Left hindlimb (tissue), 1 donor: ENCODE data around the gene ELFN2.
"Not testable (repeated sequence)": the region's sequence is repeated elsewhere in the genome, so short reads cannot be mapped to it uniquely, and the experiment has no call there.

Experiments
- DNase-seq: peaks from one replicate; pipeline ENCODE4 v3.0.0-alpha.2; 2018

Gene ELFN2

DNA sequence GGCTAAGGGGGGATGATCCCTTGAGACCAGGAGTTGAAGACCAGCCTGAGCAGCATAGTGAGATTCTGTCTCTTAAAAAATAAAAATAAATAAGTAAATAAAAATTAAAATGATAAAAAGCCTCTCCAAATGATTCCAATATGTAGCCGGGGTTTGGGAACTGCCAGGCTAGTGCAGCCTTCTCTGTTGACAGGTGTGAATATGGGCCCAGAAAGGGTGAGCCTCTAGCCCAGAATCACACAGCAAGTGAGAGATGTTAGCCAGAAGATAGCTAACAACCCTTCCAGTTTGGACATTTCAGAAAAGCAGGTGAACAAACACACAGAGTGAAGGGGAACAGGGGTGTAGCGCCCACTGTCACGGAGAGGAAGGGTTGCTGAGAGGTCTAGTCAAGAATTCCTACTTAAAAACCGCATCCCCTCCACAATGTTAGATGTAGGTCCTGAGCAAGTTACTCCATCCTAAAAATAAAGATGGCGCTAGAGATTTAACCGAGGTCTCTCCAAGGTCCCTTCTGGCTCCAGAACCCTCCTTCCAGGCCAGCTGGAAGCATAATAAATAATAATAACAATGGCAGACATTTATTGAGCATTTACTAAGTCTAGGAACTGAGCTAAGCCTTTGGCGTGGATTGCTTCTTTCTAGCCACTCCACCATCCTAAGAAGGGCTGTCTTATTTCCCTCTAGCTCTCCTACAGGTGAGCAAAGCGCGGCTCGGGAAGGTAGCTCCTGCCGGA is 93.4 kb downstream of the ELFN2 start:
- DNase-seq: no peak

DNA sequence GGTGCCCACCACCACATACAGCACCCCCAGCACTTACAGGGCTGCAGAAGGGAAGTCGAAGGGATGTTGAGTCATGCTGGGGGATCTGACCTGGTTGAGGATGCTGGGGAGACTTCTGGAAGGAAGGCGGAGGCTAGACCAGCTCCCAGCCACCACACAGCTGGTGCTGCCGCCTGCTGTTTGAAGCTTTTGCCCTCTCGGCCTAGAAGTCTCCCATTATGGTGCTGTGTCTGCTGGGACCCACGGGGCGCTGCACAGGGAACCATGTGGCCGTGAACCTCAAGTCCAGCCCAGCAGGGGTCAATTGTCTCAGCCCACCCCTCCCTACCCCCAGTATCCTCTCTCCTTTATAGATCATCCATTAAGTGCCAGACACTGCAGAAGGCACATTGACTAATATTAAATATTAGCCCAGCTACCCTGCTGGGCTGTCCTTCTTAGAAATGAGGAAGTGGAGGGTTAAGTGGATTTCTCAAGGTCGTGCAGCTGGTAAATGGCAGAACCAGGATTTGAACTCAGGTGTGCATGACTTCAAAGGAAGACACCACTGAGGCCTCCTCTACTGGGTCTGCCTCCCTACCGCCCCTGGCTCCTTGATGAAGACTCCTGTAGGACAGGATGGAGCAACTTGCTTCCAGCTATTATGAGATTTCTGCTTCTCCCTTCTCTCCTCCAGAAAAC is 95.3 kb downstream of the ELFN2 start:
- DNase-seq: no peak

DNA sequence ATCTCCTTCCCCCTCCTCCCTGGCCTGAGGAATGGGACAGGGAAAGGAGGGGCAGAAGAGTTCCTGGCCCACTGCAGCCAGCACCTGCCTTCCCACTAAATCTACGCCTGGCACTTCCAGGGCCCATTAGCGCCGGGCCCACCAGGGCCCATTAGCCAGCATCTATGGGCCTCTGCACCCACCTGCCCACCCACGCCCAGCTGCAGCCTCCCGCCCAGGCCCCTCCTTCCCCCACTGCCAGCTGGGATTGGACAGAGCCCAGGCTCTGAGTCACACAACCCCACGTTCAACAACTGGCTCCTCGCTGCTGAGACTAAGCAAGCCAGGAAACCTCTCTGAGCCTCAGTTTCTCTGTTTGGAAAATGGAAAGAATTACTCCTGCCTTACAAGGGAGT is 96.2 kb downstream of the ELFN2 start:
- DNase-seq: no peak

DNA sequence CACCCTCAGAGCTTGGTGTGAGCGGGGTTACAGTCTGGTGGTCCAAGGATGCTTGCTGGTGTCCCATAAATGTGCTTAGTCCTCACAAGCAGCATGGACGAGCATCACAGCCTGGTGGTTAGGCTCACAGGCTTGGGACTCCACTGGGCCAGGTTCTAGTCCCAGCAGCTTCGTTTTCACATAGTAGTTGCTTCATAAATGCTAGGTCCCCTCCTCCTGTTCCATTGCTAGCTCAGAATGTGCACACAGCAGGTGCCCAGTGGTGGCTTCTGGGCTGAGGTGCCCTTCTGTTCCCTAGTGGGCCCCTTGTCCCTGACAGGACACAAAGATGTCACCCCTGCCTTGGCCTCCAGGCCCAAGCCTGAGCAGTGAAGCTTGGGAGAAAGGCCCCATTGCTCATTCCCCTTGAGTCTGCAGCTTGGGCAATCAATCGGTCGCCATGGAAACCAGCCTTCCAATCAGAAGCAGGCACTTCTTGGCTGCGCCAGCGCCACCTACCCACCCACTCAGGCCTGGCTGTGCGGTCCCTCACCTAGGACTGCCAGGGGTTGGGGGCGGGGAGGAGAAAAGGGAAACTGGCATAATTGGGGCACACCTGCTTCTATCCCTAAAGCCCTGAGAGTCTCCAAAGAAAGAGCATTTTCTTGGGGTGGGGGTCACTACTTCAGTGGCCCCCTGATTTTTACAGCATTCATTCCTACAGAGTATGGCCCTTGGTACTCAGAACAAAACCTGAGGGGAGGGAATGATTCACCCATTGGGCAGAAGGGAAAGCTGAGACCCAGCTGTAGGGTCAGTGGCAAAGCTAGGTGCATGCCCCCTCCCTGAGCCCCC is 96.9 kb downstream of the ELFN2 start:
- DNase-seq: no peak

DNA sequence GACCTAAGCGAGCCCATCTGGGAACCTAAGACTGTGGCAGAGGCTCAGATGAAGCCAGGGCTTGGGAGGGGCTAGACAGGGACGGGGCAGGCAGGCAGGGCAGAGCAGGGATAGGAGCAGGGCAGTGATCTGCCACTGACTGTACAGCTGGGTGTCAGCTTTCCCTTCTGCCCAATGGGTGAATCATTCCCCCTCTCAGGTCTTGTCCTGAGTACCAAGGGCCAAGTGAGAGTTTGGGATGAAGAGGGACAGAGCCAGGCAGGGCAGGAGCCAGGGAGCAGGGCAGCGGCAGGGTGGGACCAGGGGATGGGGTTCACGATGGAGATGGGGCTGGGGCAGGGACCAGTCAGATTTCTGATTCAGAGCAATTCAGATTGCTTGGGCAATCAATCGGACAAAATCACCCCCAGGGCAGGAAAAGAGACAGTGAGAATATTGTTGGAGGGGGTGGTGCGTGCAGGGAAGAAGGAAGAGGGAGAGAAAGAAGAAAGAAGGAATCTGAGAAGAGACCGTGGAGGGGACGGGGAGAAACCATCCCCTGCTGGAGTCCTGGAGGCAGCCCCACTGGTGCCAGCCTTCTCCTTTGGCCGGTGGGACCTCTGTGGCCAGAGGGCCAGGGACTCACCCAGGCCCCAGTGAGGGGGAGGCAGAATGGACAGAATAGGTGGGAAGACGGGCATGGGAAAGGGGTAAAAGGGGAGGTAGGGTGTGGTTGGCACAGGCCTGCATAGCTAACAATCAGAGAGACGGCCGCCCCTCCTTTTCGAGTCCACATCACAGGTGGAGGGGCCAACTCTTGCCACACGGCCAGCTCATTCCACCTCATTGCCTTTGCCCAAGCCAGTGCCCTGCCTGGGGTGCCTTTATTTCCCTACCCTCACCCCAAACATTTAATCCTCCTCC is 97.8 kb downstream of the ELFN2 start:
- DNase-seq: no peak

DNA sequence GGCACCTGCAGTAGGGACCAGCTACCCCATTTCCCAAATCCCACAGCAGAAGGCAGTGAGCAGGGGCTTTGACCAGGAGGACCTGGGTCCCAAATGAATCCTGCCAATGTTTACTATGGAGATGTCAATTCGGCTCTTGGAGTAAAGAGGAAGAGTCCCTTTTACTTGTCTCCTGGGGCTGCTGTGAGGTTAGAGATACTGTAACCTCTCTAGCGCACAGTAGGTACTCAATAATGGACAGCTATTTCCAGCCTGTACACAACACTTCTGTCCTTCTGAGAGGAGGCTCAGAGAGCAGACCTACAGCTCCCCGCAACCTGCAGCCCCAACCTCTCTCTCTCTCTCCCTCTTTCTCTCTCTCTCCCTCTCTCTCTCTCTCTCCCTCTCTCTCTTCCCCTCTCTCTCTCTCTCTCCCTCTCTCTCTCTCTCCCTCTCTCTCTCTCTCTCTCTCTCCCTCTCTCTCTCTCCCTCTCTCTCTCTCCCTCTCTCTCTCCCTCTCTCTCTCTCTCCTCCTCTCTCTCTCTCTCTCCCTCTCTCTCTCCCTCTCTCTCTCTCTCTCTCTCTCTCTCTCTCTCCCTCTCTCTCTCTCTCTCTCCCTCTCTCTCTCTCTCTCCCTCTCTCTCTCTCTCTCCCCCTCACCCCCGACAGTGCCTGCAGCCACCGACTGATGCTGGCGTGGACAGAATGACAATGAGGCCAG is 98.6 kb downstream of the ELFN2 start:
- not testable (repeated sequence) for DNase-seq

DNA sequence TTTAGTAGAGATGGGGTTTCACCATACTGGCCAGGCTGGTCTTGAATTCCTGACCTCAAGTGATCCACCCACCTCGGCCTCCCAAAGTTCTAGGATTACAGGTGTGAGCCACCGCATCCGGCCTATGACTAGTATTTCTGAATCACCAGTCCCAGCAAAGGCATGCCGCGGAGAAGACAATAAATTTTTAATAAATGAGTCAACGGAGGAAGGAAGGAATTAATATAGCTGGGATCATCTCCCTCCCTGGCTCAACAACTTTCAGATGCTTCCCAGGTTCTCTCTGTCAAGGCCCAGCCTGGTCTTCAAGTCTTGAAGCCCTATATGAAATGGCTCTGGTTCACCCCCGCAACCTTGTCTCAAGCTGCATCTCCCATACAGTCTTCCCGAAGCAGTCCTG is 99.3 kb downstream of the ELFN2 start:
- DNase-seq: no peak

DNA sequence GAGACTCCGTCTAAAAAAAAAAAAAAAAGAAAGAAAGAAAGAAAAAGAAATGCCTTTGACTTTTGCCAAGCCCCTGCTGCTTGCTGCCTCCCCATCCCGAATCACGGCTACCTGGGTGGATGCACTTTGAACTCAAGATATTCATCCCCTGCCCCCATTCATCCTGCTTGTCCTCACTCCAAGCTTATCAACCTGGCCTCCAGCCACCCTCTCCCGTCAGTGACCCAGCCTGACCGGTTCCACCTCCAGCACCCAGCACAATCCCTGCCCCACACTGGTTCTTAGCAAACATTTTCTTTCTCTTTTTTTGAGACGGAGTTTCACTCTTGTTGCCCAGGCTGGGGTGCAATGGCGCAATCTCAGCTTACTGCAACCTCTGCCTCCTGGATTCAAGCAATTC is 100.6 kb downstream of the ELFN2 start:
- no peak for DNase-seq

DNA sequence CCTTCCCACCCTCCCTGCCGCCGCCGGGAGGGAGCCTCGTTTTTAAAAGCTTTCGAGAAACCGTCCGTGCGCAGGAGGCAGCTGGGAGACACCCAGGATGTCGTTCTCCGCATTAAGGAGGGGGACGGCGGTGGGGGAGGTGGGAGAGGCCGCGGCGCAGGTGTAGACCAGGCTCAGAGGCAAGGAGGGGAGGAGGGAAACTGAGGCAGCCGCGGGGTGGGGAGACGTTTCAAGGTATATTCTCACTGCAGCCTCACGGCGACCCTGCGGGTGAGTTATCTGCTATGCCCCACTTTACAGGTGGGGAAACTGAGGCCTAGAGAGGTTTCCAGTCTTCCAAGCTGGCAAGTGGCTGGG is 102.3 kb downstream of the ELFN2 start:
- DNase-seq: no peak

DNA sequence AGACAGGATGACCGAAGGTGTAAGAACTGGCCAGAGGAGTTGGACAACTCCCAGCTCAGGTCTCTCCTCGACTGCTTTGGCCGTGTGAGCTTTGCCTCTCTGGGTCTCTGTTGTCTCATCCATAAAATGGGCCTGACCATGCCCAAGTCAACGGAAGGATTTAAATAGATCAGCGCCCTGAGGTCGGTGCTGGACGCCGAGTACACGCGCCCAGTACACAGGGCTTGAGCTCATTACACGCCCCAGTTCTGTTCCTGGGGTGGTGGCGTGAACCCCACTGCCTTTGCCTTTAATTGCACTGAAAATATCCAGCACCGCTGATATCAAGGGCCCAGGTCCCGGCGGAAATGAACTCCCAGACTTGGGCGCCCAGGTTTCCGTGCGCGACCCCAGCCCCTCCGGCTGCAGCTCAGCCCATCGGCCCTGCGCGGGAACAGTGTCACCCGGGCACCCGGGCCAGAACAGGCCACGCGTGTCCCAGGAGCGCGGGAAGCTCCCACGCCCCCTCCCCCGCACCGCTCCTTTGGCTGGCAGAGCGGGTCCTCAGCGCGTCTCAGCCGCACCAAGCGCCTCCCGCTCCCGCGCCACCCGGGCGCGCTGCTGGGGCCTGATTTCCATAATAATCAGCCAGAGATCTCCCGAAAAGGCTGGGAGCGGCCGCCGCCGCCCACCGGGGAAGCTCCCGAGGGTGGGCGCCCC is 102.8 kb downstream of the ELFN2 start:
- no peak for DNase-seq

DNA sequence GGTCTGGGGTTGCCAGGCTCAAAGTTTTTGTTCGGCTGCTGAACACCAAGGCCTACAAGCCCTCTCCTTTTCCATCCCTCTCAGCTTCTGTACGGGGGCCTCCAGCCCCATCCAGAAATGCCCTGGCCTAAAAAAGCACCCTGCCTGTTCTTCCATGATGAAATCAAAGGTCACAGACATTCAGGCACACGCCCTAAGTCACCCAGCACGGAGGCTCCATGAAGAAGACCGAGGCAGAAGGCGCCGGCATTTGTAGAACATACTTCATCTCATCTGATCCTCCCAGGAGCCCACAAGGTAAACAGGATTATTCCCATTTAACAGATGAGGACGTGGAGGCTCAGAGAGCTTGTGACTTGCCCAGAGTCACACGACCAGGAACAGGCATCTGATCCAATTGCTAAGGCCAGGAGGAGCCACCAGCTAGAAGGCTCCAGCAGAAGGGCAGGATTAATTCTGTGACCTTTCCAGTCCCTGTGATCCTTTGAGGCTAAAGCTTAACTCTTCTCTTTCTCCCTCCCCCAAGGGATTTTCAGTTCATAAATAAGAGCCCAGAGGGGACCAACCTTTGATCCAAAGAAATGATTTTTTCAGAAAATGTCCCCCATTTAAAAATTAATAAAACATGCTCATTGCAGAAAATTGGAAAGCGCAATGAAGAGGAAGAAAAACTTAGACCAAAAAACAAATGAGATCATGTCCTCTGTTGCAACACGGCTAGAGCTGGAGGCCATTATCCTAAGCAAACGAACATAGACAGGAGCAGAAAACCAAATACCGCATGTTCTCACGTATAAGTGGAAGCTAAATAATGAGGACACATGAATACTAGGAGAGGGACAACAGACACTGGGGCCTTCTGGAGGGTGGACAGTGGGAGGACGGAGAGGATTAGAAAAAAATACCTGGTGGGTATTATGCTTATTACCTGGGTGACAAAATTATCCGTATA is 106.3 kb downstream of the ELFN2 start:
- no peak for DNase-seq

DNA sequence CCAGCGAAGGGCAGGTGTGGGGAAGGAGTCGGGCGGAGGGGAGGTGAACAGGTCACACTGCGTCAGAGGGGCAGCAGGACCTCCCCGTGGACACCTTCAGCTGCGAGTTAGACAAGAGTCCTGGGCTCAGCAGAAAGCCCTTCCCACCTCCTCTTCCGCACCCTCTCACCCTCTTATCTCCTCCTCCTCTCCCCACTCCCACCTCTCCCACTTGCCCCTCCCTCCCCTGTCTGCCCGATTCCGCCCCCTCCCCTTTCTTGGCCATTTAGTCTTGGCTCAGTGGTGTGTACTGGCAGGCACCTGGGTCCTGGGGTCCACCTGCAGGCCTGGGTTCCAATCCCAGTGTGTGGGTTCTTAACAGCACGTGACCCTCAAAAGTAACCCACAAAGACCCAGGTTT is 107.8 kb downstream of the ELFN2 start:
- DNase-seq: no peak

DNA sequence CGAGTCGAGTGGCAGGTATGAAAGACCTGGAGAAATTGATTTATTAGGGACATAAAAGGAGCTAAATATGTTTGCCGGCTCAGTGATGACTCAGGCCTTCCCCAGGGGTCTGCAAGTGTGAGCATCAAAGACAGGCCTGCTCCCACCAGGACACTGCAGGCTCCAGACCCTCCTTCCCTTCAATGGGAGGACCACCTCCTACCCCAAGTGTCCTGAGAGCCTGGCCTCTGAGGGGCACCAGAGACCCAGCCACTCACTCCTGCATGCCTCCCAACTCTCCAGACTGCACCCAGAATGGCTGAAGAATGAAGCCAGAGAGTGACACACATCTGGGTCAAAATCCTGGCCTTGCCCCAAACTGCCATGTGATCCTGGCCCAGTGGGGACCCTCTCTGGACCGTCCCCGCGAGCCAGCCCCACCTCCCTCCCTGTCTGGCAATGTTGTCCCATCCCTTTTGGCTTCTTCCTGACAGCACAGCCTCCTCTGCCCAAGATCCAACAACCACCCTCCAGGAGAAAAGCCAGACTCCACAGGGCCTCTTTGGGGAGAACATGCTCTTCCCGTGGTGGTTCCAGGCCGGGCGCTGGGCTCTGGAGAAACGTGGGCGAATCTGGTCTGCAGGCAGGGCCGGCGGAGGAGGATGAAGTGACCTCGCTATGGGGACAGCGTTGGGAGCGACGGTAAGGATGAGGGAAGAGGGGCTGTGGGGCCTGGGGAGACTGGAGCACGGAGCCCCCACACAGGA is 108.7 kb downstream of the ELFN2 start:
- no peak for DNase-seq
